D721Med (cell line): ENCODE data around the gene ENPP6.

ENCODE experiments used
- DNase-seq: peaks from one replicate; pipeline ENCODE4 v3.0.0; 2011; ENCODE audit warnings: low spot score; ENCODE audit not compliant: insufficient read length
- FAIRE-seq: peaks from 2 replicates; lab custom pipeline; 2011; peaks lifted over from hg19 to GRCh38; lab: Jason Lieb, UNC
- TF ChIP-seq, protein P1 (sequence below): IDR thresholded peaks from 2 replicates; pipeline ENCODE4 v1.5.1; 2012; ENCODE audit warnings: mild to moderate bottlenecking, control low read depth; ENCODE audit not compliant: insufficient read depth; ENCODE audit errors: missing control alignments

The ENPP6 gene

GRCh38 chr4:184099535-184099966 lies 118.1 kb downstream of the ENPP6 start:
- DNase-seq: no peak
- TF ChIP-seq, protein P1, sequence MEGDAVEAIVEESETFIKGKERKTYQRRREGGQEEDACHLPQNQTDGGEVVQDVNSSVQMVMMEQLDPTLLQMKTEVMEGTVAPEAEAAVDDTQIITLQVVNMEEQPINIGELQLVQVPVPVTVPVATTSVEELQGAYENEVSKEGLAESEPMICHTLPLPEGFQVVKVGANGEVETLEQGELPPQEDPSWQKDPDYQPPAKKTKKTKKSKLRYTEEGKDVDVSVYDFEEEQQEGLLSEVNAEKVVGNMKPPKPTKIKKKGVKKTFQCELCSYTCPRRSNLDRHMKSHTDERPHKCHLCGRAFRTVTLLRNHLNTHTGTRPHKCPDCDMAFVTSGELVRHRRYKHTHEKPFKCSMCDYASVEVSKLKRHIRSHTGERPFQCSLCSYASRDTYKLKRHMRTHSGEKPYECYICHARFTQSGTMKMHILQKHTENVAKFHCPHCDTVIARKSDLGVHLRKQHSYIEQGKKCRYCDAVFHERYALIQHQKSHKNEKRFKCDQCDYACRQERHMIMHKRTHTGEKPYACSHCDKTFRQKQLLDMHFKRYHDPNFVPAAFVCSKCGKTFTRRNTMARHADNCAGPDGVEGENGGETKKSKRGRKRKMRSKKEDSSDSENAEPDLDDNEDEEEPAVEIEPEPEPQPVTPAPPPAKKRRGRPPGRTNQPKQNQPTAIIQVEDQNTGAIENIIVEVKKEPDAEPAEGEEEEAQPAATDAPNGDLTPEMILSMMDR: no peak
- FAIRE-seq: no peak

GRCh38 chr4:184099000-184099399 lies 118.7 kb downstream of the ENPP6 start:
- FAIRE-seq: no peak
- TF ChIP-seq, protein P1: no peak
- no peak for DNase-seq

DNA sequence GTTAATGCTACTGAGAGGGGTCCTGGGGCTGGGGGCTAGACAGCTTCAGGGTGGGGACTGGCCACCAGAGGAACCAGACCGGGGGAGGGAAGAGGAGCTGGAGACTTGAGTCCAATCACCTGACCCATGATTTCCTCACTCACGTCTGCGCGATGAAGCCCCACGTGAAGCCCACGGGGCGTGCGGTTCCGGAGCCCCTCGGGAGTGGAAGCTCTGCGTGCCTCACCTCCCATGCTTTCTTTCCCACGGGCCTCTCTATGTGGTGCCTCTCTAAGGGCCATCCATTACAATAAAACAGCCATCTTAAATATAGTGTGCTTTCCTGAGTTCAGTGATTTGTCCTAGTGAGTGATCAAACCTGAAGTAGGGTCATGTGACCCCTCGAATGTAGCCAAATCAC lies 119.9 kb downstream of the ENPP6 start:
- DNase-seq (no peak), FAIRE-seq (no peak)
- TF ChIP-seq, protein P1: no peak

DNA sequence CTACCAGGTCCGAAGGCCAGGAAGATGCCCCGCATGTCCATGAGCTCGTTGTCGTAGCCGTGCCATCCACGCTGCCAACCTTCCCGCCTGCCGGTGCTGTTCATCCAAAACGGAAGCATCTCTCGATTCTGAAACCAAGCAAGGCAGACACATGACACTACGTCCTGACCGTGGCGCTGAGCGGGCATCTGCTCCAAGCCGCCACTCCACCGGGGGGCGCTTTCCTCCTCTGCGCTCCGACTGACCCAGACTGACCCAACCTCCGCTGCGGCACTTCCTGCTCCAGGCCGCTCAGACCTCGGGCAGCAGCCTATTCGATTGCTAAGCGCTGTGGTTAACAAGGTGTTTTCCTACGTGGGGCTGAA lies 120.5 kb downstream of the ENPP6 start:
- TF ChIP-seq, protein P1: no peak

DNA sequence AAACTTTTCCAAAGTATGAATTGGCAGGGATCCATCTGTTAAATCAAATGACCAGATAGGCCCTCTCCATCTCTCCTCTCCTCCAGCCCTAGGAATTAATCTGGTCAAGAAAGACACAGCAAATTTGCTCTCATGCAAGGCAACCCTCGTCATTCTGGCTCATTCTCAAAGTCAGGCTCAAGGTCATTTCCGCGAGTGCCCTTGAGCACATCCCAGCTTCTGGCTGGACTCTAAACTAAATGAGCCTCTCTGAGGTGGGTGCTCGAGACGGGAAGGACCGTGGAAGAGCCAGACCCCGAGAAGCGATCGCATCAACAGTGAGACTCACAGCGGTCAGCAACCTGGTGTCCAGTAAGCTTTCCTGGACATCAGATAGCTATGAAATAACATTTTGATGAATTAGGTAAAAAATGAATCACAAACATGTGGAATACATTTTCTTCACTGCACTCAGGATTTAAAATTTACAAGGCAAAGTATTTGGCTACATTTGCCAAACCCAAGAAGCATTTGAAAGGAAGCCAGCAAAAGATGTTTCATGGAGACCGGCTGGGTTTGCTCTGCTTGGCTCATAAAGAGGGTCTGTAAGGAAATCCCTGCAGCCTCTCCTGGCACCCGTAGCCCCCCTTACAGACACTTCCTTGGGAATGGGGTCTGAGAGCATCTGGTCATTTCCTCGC lies 121.0 kb downstream of the ENPP6 start:
- DNase-seq (no peak), FAIRE-seq (no peak)
- TF ChIP-seq, protein P1: no peak

More for the DNA sequence above, 120.5 kb downstream of the ENPP6 start:
- DNase-seq: no peak
- FAIRE-seq: no peak

GRCh38 chr4:184094532-184095159 lies 123.0 kb downstream of the ENPP6 start:
- TF ChIP-seq, protein P1: no peak
- DNase-seq (no peak), FAIRE-seq (no peak)

DNA sequence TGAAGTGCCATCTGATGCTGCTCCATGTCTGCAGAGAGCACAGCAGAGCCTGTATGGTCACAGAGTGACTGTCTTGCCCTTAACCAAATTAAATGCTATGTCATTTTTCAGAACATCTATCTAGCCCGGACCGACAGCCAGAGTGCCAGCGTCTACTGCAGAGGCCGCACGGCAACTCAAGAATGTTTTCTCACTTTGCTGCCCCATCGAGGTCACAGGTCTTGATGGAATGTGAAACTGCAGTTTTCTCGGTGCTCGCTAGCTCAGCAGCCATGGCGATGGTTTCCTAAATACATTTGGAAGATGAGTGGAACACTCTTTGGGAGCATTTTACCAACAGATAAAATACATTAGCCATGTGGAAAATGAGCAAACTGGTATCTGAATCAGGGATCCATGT lies 125.7 kb downstream of the ENPP6 start:
- DNase-seq (no peak), FAIRE-seq (no peak)
- TF ChIP-seq, protein P1: no peak
